Measurements from ENCODE around the gene GORASP1. TPM values are rescaled to one million over a fixed set of nuclear protein-coding genes. Genes with fewer than 3 reads are reported as not detected.
A peak's percentile ranks its signal among the peaks of the same experiment; 100 is the strongest.

Gene GORASP1
- total and polyA plus RNA-seq, 2 of the 8 experiments (the other 6 are each of a cell fraction or from before 2014, with no cell fraction given), result 33.4 to 33.5 TPM

- no peak overlapping the region for H2BK20ac ChIP-seq (ENCODE audit: low read length)
- H4K91ac ChIP-seq (replicated peaks; ENCODE audit: insufficient read length, low read length), result no peak overlapping the region
- TF ChIP-seq SAP30 (IDR thresholded peaks at IDR 0.05; ENCODE audit: insufficient read depth, insufficient replicate concordance, low read length) (no peak), RAD21 (IDR thresholded peaks at IDR 0.05 in 1 of 2, conservative IDR thresholded peaks at IDR 0.05 in 1 of 2; ENCODE audit: low read depth in 2 of 2, low read length in 2 of 2) (peak; percentile 75 to 80), CTCF (IDR thresholded peaks at IDR 0.05; ENCODE audit: control extremely low read depth in 1 of 3, insufficient read depth in 1 of 3, low read depth in 1 of 3, low read length in 3 of 3) (peak; percentile 52 to 67 (median 61)), CTBP2 (IDR thresholded peaks at IDR 0.05; ENCODE audit: borderline replicate concordance, insufficient read depth, insufficient read length, low read length) (no peak)
- H3K27me3 ChIP-seq (replicated peaks in 1 of 4; ENCODE audit: control insufficient read depth in 3 of 4, extremely low read depth in 1 of 4, insufficient read depth in 3 of 4, low read length in 3 of 4), result no peaks in the 10 kb centered on the region
- H3K18ac ChIP-seq (ENCODE audit: extremely low read depth, low read length), result no peak overlapping the region
- no peaks in the 10 kb centered on the region for H3K9me3 ChIP-seq (ENCODE audit: insufficient read depth in 2 of 2, low read depth in 1 of 2, low read length in 1 of 2)
- H2BK120ac ChIP-seq (replicated peaks; ENCODE audit: low read depth, low read length), result no peak overlapping the region
- H3K79me1 ChIP-seq (ENCODE audit: low read depth, low read length), result no peaks in the 10 kb centered on the region
- H3K4me3 ChIP-seq (ENCODE audit: extremely low read depth in 1 of 4, insufficient read depth in 2 of 4, low read depth in 3 of 4, low read length in 4 of 4), result no peak overlapping the region
- H3K4ac ChIP-seq (replicated peaks; ENCODE audit: insufficient read length, low read depth, low read length), result no peak overlapping the region
- H3K9ac ChIP-seq (replicated peaks in 1 of 4; ENCODE audit: extremely low read depth in 1 of 4, low read depth in 3 of 4, low read length in 3 of 4), result no peak overlapping the region
- 0 out of 7 replicates have a peak, but pooled peaks cover 0 to 3% (median 0%) of the 10 kb centered on the region in 4 experiments for H3K4me1 ChIP-seq (replicated peaks in 1 of 4; ENCODE audit: control insufficient read depth in 3 of 4, insufficient read depth in 4 of 4, low read length in 3 of 4)
- H4K8ac ChIP-seq (ENCODE audit: extremely low read depth, insufficient read depth, low read length), result peak overlapping the region; percentile 39; the same call in 1 of the 2 replicates
- no peaks in the 10 kb centered on the region for H3K79me2 ChIP-seq (ENCODE audit: control insufficient read depth in 1 of 2, insufficient read depth in 2 of 2, low read length in 2 of 2)
- no peak overlapping the region for H3K14ac ChIP-seq (ENCODE audit: insufficient read length)
- ChIA-PET POLR2A (ENCODE audit: partially characterized antibody) (interaction anchor here (0.8 to 3.1 kb wide), 7 partner anchors 11 to 163 kb away, joined by 3 to 13 read pairs (median 3); partner anchors contain the start of genes GORASP1 and TTC21A), CTCF (ENCODE audit: partially characterized antibody) (interaction anchor here (0.9 to 20.0 kb wide), 25 partner anchors 8 to 253 kb away, joined by 3 to 496 read pairs (median 10); partner anchors contain the start of genes CX3CR1, GORASP1, TTC21A and XIRP1)
- no peaks in the 10 kb centered on the region for H3K36me3 ChIP-seq (ENCODE audit: control insufficient read depth in 2 of 4, insufficient read depth in 4 of 4, low read length in 3 of 4)
- no peak overlapping the region for H3K4me2 ChIP-seq (ENCODE audit: insufficient read depth in 1 of 2, low read depth in 2 of 2, low read length in 2 of 2)
- 84% methylated on average over 5 of the region's 5 CpGs; no CpG with 5 or more reads in 1 of the 2 experiments for WGBS, 2 experiments (ENCODE audit: extremely low coverage in 1 of 2, insufficient coverage in 1 of 2, insufficient read length in 1 of 2, insufficient replicate concordance in 2 of 2, low coverage in 1 of 2, low lambda C conversion rate in 2 of 2, missing lambda C conversion rate in 1 of 2)
- no peak for DNase-seq (ENCODE audit: low read depth in 1 of 2, low spot score in 2 of 2)
- no peaks in the 10 kb centered on the region for H4K20me1 ChIP-seq (replicated peaks in 1 of 2; ENCODE audit: control insufficient read depth in 1 of 2, insufficient read depth in 2 of 2, low read length in 2 of 2)
- no peak overlapping the region for H2BK5ac ChIP-seq (ENCODE audit: low read depth, low read length)
- no peak overlapping the region for H3K56ac ChIP-seq (replicated peaks; ENCODE audit: insufficient read length, low read depth, low read length)
- H4K5ac ChIP-seq (ENCODE audit: insufficient read length, low read depth, low read length), result no peak overlapping the region
- no peak for FAIRE-seq
- H2AFZ ChIP-seq (ENCODE audit: low read length), result no peak overlapping the region
- no peak overlapping the region for H2BK15ac ChIP-seq (ENCODE audit: low read length)
- no peak overlapping the region for H2AK5ac ChIP-seq (ENCODE audit: low read depth, low read length)
- no peaks in the 10 kb centered on the region for H3K23me2 ChIP-seq (ENCODE audit: low read depth, low read length)
- H3K27ac ChIP-seq (ENCODE audit: low read depth, low read length), result no peak overlapping the region
- no peak overlapping the region for H3K23ac ChIP-seq (ENCODE audit: insufficient read length)
- H2BK12ac ChIP-seq (ENCODE audit: low read depth, low read length), result no peak overlapping the region
Observed at GRCh38 chr3:39124876-39125840, 17.7 kb upstream of the GORASP1 start.

Measured in H1 (cell line).